Esophagus muscularis mucosa (tissue), 4 donors: Measurements from ENCODE around the gene ARID3A. TPM values are rescaled to one million over a fixed set of nuclear protein-coding genes. Genes with fewer than 3 reads are reported as not detected.

Experiments used
- DNase-seq: peaks from one replicate; pipeline ENCODE4 v3.0.0-alpha.2; 2017; ENCODE audit errors: extremely low spot score
- H3K27ac ChIP-seq, 4 donors: fragments of 200-600 bp; sonication (generic); replicated peaks in 1 of 4; 1 replicate in 3 of 4; 2 replicates in 1 of 4; pipeline ENCODE4 v1.5.1; 2016 to 2019; ENCODE audit warnings: mild to moderate bottlenecking in 1 of 4
- H3K27me3 ChIP-seq, 4 donors: fragments of 200-600 bp; sonication (generic); one replicate each; pipeline versions ENCODE4 v1.5.1 to v1.6.0; 2016 to 2019
- H3K36me3 ChIP-seq, 4 donors: fragments of 200-600 bp; sonication (generic); one replicate each; pipeline ENCODE4 v1.5.1; 2016 to 2019
- H3K4me1 ChIP-seq, 4 donors: fragments of 200-600 bp; sonication (generic); one replicate each; pipeline ENCODE4 v1.5.1; 2016 to 2019
- H3K4me3 ChIP-seq, 4 donors: fragments of 200-600 bp; sonication (generic); 1 replicate in 2 of 4; 2 replicates in 2 of 4; pipeline ENCODE4 v1.5.1; 2016 to 2019; ENCODE audit warnings: mild to moderate bottlenecking in 4 of 4, moderate library complexity in 1 of 4
- H3K9me3 ChIP-seq, 4 donors: fragments of 200-600 bp; sonication (generic); 1 replicate in 3 of 4; 2 replicates in 1 of 4; pipeline ENCODE4 v1.5.1; 2016 to 2019
- CTCF ChIP-seq, 3 experiments: fragments of 200-600 bp in 2 of 3; fragments of 450-650 bp in 1 of 3; sonication (generic) in 2 of 3; IDR thresholded peaks; one replicate each; pipeline ENCODE4 v1.5.1; 2017 to 2019; ENCODE audit warnings: antibody characterized with exemption in 3 of 3, mild to moderate bottlenecking in 2 of 3, moderate library complexity in 1 of 3
- EP300 ChIP-seq: sonication (generic); formaldehyde crosslinking; IDR thresholded peaks from one replicate; pipeline ENCODE4 v1.6.1; 2017; ENCODE audit warnings: antibody characterized with exemption
- POLR2A ChIP-seq: fragments of 450-650 bp; IDR thresholded peaks from one replicate; pipeline ENCODE4 v1.6.1; 2017; ENCODE audit warnings: antibody characterized with exemption, moderate library complexity, mild to moderate bottlenecking, low read depth
- POLR2AphosphoS5 ChIP-seq, 2 donors: sonication (generic); formaldehyde crosslinking; IDR thresholded peaks; one replicate each; pipeline ENCODE4 v1.6.1; 2017; ENCODE audit warnings: antibody characterized with exemption in 2 of 2
- WGBS: methylation state at CpG from one replicate; pipeline ENCODE4 v1.1.5; 2018; 5-methylcytosine and 5-hydroxymethylcytosine counted together
- intact Hi-C: fragments of 100-400 bp; cut with DNase I; formaldehyde crosslinking; loops from one replicate; pipeline ENCODE4 v1.15.1; 2023
- total RNA-seq, 4 donors: library from RNA; depleted of rRNA; stranded (reverse); fragments of >200 nt; gene quantifications; one replicate each; pipeline versions ENCODE4 v1.1.0 to v1.2.1, GENCODE V29; 2016

The ARID3A gene
- total RNA-seq, 4 donors from 2014 or later = 2.9 to 8.4 (median 5.0) TPM

GRCh38 chr19:899336-900042, 26.3 kb upstream of the ARID3A start:
- Histone ChIP-seq H3K27ac (no peak overlapping the region), H3K9me3 (no peaks in the 10 kb centered on the region), H3K4me3 (no peak overlapping the region), H3K4me1 (peaks cover 0 to 13% (median 7%) of the 10 kb centered on the region in 4 donors), H3K36me3 (peaks cover 18 to 48% (median 31%) of the 10 kb centered on the region in 4 donors), H3K27me3 (no peaks in the 10 kb centered on the region)
- no peak for TF ChIP-seq CTCF (IDR thresholded peaks at IDR 0.05)
- TF ChIP-seq POLR2A = no peak
- TF ChIP-seq POLR2AphosphoS5 (IDR thresholded peaks at IDR 0.05) = no peak
- no peak for TF ChIP-seq EP300
- intact Hi-C loops = no loop called here
- DNase-seq = no peak
- WGBS = 87% methylated on average over 21 of the region's 32 CpGs

DNA sequence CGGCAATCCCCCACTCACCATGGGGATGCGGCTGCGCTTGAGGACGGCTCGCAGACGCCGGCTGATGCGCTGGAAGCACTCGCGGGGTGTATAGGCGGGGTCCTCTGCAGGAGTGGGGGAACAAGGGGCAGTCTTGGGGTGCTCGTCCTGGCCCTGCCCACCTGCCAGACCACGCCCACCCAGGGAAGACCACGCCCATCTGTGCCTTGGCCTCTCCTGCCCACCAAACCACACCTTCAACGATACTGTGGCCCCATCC, 25.9 kb upstream of the ARID3A start:
- H3K9me3 ChIP-seq = no peaks in the 10 kb centered on the region
- no peak for TF ChIP-seq POLR2A
- TF ChIP-seq CTCF (IDR thresholded peaks at IDR 0.05) = no peak
- TF ChIP-seq POLR2AphosphoS5 (IDR thresholded peaks at IDR 0.05) = no peak
- no peak for TF ChIP-seq EP300
- H3K27me3 ChIP-seq = no peaks in the 10 kb centered on the region
- intact Hi-C loops = no loop called here
- WGBS = 92% methylated on average over 15 of the region's 15 CpGs
- H3K36me3 ChIP-seq = peaks cover 18 to 48% (median 31%) of the 10 kb centered on the region in 4 donors
- H3K4me3 ChIP-seq = no peak overlapping the region
- no peak overlapping the region for H3K27ac ChIP-seq
- H3K4me1 ChIP-seq = peaks cover 0 to 13% (median 7%) of the 10 kb centered on the region in 4 donors
- DNase-seq = no peak

GRCh38 chr19:900302-901111, 25.3 kb upstream of the ARID3A start:
- DNase-seq = no peak
- 87% methylated on average over 29 of the region's 30 CpGs for WGBS

GRCh38 chr19:901216-902092, 24.4 kb upstream of the ARID3A start:
- H3K27me3 ChIP-seq = no peaks in the 10 kb centered on the region
- no peak for DNase-seq
- no peaks in the 10 kb centered on the region for H3K9me3 ChIP-seq
- 96% methylated on average over 26 of the region's 27 CpGs for WGBS
- intact Hi-C loops = no loop called here
- H3K4me1 ChIP-seq = peaks cover 0 to 13% (median 7%) of the 10 kb centered on the region in 4 donors
- no peak for TF ChIP-seq CTCF (IDR thresholded peaks at IDR 0.05)
- no peak for TF ChIP-seq POLR2A
- TF ChIP-seq EP300 = no peak
- no peak for TF ChIP-seq POLR2AphosphoS5 (IDR thresholded peaks at IDR 0.05)
- H3K36me3 ChIP-seq = peaks cover 18 to 46% (median 31%) of the 10 kb centered on the region in 4 donors
- H3K27ac ChIP-seq = no peak overlapping the region
- H3K4me3 ChIP-seq = no peak overlapping the region

More at GRCh38 chr19:900302-901111, 25.3 kb upstream of the ARID3A start:
- Histone ChIP-seq H3K36me3 (peaks cover 18 to 48% (median 31%) of the 10 kb centered on the region in 4 donors), H3K9me3 (no peaks in the 10 kb centered on the region), H3K4me3 (no peak overlapping the region), H3K27me3 (no peaks in the 10 kb centered on the region), H3K4me1 (peaks cover 0 to 13% (median 7%) of the 10 kb centered on the region in 4 donors), H3K27ac (no peak overlapping the region)
- TF ChIP-seq POLR2A (no peak), POLR2AphosphoS5 (IDR thresholded peaks at IDR 0.05) (no peak), CTCF (IDR thresholded peaks at IDR 0.05) (no peak), EP300 (no peak)
- intact Hi-C loops = no loop called here
